Activated CD4-positive, alpha-beta T cell treated with anti-CD3 and anti-CD28 coated beads for 4 hours (primary cell): ENCODE measurements around the gene NXPH4.

Experiments
- DNase-seq, 2 donors: peaks; one replicate each; pipeline ENCODE4 v3.0.0-alpha.2; 2020

Gene NXPH4

GRCh38 chr12:57183939-57184725, 32.5 kb upstream of the NXPH4 start:
- DNase-seq: no peak

GRCh38 chr12:57185403-57185802, 31.2 kb upstream of the NXPH4 start:
- DNase-seq: no peak

GRCh38 chr12:57185906-57186508, 30.6 kb upstream of the NXPH4 start:
- no peak for DNase-seq

- DNase-seq: no peak
Observed at GRCh38 chr12:57187222-57188089, 29.1 kb upstream of the NXPH4 start.

- DNase-seq: no peak
Observed at GRCh38 chr12:57188090-57188425, 28.5 kb upstream of the NXPH4 start.

- no peak for DNase-seq
Observed at GRCh38 chr12:57190037-57190436, 26.6 kb upstream of the NXPH4 start.

- no peak for DNase-seq
Observed at GRCh38 chr12:57190821-57191220, 25.8 kb upstream of the NXPH4 start.

GRCh38 chr12:57191410-57191809, 25.2 kb upstream of the NXPH4 start:
- DNase-seq: no peak

GRCh38 chr12:57192920-57193319, 23.7 kb upstream of the NXPH4 start:
- DNase-seq: no peak

GRCh38 chr12:57193706-57194245, 22.8 kb upstream of the NXPH4 start:
- DNase-seq: no peak

GRCh38 chr12:57194253-57194652, 22.3 kb upstream of the NXPH4 start:
- no peak for DNase-seq

GRCh38 chr12:57195186-57195585, 21.4 kb upstream of the NXPH4 start:
- no peak for DNase-seq

GRCh38 chr12:57195611-57196371, 20.8 kb upstream of the NXPH4 start:
- DNase-seq: no peak

GRCh38 chr12:57196439-57196838, 20.2 kb upstream of the NXPH4 start:
- DNase-seq: no peak

- no peak for DNase-seq
Observed at GRCh38 chr12:57196956-57197355, 19.6 kb upstream of the NXPH4 start.

GRCh38 chr12:57198329-57198728, 18.3 kb upstream of the NXPH4 start:
- DNase-seq: no peak

- DNase-seq: no peak
Observed at GRCh38 chr12:57199191-57199590, 17.4 kb upstream of the NXPH4 start.

- DNase-seq: no peak
Observed at GRCh38 chr12:57200497-57200896, 16.1 kb upstream of the NXPH4 start.

- no peak for DNase-seq
Observed at GRCh38 chr12:57201219-57201618, 15.4 kb upstream of the NXPH4 start.

- no peak for DNase-seq
Observed at GRCh38 chr12:57201631-57202030, 15.0 kb upstream of the NXPH4 start.

GRCh38 chr12:57202321-57202720, 14.3 kb upstream of the NXPH4 start:
- no peak for DNase-seq

- DNase-seq: no peak
Observed at GRCh38 chr12:57203201-57203600, 13.4 kb upstream of the NXPH4 start.

GRCh38 chr12:57203791-57204190, 12.8 kb upstream of the NXPH4 start:
- DNase-seq: no peak
